WERI-Rb-1 (cell line): ENCODE measurements around the gene SMPDL3A.

Source experiments
- DNase-seq: peaks from one replicate; pipeline ENCODE4 v3.0.0-alpha.2; 2020
- H3K27ac ChIP-seq: fragments of 250-450 bp; sonication (Bioruptor Pico); 2 replicates; pipeline ENCODE4 v1.5.1; 2020; ENCODE audit warnings: mild to moderate bottlenecking, moderate library complexity
- H3K27me3 ChIP-seq: fragments of 250-450 bp; sonication (Bioruptor Pico); 2 replicates; pipeline ENCODE4 v1.5.1; 2021; ENCODE audit warnings: mild to moderate bottlenecking, low read depth, moderate library complexity; ENCODE audit not compliant: insufficient read depth, severe bottlenecking
- H3K36me3 ChIP-seq: fragments of 250-450 bp; sonication (Bioruptor Pico); 2 replicates; pipeline ENCODE4 v1.5.1; 2020; ENCODE audit warnings: mild to moderate bottlenecking, moderate library complexity
- H3K4me3 ChIP-seq: 2 replicates; pipeline ENCODE4 v1.5.1; 2011; ENCODE audit warnings: low read depth, mild to moderate bottlenecking, control low read depth, low read length
- H3K9me3 ChIP-seq: fragments of 250-450 bp; sonication (Bioruptor Pico); 2 replicates; pipeline ENCODE4 v1.5.1; 2021; ENCODE audit warnings: mild to moderate bottlenecking, moderate library complexity; ENCODE audit not compliant: severe bottlenecking
- CTCF ChIP-seq: IDR thresholded peaks from 2 replicates; pipeline ENCODE4 v1.5.1; 2011; ENCODE audit warnings: low read depth, mild to moderate bottlenecking, control low read depth, inconsistent platforms, low read length

The SMPDL3A gene

GRCh38 chr6:122788208-122788607 lies 850 bp upstream of the SMPDL3A start:
- TF ChIP-seq CTCF: no peak
- Histone ChIP-seq H3K4me3 (no peak overlapping the region), H3K27ac (no peak overlapping the region), H3K36me3 (no peaks in the 10 kb centered on the region), H3K9me3 (no peaks in the 10 kb centered on the region), H3K27me3 (no peaks in the 10 kb centered on the region)
- DNase-seq: no peak

- TF ChIP-seq CTCF: no peak
- Histone ChIP-seq H3K4me3 (peak overlapping the region; percentile 90), H3K36me3 (no peaks in the 10 kb centered on the region), H3K9me3 (no peaks in the 10 kb centered on the region), H3K27ac (peak overlapping the region; percentile 85), H3K27me3 (no peaks in the 10 kb centered on the region)
- DNase-seq: no peak
Measured at GRCh38 chr6:122788663-122789181, 336 bp upstream of the SMPDL3A start.

GRCh38 chr6:122790028-122790422 lies 967 bp downstream of the SMPDL3A start:
- peak overlapping the region; percentile 90 for H3K4me3 ChIP-seq
- H3K27ac ChIP-seq: peak overlapping the region; percentile 85
- H3K36me3 ChIP-seq: no peaks in the 10 kb centered on the region
- no peak for TF ChIP-seq CTCF
- no peak for DNase-seq
- no peaks in the 10 kb centered on the region for H3K27me3 ChIP-seq
- H3K9me3 ChIP-seq: no peaks in the 10 kb centered on the region

- peak overlapping the region; percentile 90 for H3K4me3 ChIP-seq
- H3K27me3 ChIP-seq: no peaks in the 10 kb centered on the region
- TF ChIP-seq CTCF: no peak
- no peak for DNase-seq
- no peaks in the 10 kb centered on the region for H3K9me3 ChIP-seq
- peak overlapping the region; percentile 85; the same call in 1 of the 2 replicates for H3K27ac ChIP-seq
- no peaks in the 10 kb centered on the region for H3K36me3 ChIP-seq
Measured at GRCh38 chr6:122790423-122791309, 1.6 kb downstream of the SMPDL3A start.

GRCh38 chr6:122791310-122791679 lies 2.2 kb downstream of the SMPDL3A start:
- no peaks in the 10 kb centered on the region for H3K36me3 ChIP-seq
- DNase-seq: no peak
- no peak overlapping the region for H3K27ac ChIP-seq
- TF ChIP-seq CTCF: no peak
- H3K4me3 ChIP-seq: no peak overlapping the region
- H3K27me3 ChIP-seq: no peaks in the 10 kb centered on the region
- no peaks in the 10 kb centered on the region for H3K9me3 ChIP-seq
